Lung (tissue), 12 donors: ENCODE results near the gene NCAPG2. TPM values are rescaled to one million over a fixed set of nuclear protein-coding genes. Genes with fewer than 3 reads are reported as not detected.

Source experiments
- ATAC-seq: fragments of 200-7000 bp; cut with Tn5 transposase; one replicate; pipeline ENCODE4 v1.9.1; 2020; ENCODE audit warnings: moderate number of reproducible peaks; ENCODE audit not compliant: insufficient read depth, low FRiP score
- DNase-seq, 3 donors: peaks; one replicate each; pipeline ENCODE4 v3.0.0-alpha.2; 2013 to 2017
- H3K27ac ChIP-seq, 2 donors: one replicate each; pipeline ENCODE4 v1.5.1; 2013; ENCODE audit warnings: mild to moderate bottlenecking in 2 of 2, moderate library complexity in 2 of 2, control low read depth in 1 of 2, inconsistent platforms in 1 of 2, low read depth in 1 of 2, low read length in 1 of 2
- H3K27me3 ChIP-seq, 3 donors: one replicate each; pipeline ENCODE4 v1.5.1; 2013; ENCODE audit warnings: low read length in 2 of 3; ENCODE audit not compliant: control insufficient read depth in 3 of 3, insufficient read depth in 3 of 3
- H3K36me3 ChIP-seq, 4 donors: one replicate each; pipeline ENCODE4 v1.5.1; 2013; ENCODE audit warnings: low read length in 4 of 4, mild to moderate bottlenecking in 1 of 4, moderate library complexity in 1 of 4; ENCODE audit not compliant: control insufficient read depth in 4 of 4, insufficient read depth in 4 of 4
- H3K4me1 ChIP-seq, 5 donors: one replicate each; pipeline ENCODE4 v1.5.1; 2013; ENCODE audit warnings: low read length in 5 of 5, mild to moderate bottlenecking in 2 of 5, moderate library complexity in 1 of 5; ENCODE audit not compliant: control insufficient read depth in 5 of 5, insufficient read depth in 5 of 5
- H3K4me3 ChIP-seq: one replicate; pipeline ENCODE4 v1.5.1; 2013; ENCODE audit warnings: mild to moderate bottlenecking, control low read depth, moderate library complexity
- H3K9ac ChIP-seq, 2 donors: one replicate each; pipeline ENCODE4 v1.5.1; 2013; ENCODE audit warnings: low read length in 2 of 2, control low read depth in 1 of 2; ENCODE audit not compliant: insufficient read depth in 1 of 2
- H3K9me3 ChIP-seq, 4 donors: one replicate each; pipeline ENCODE4 v1.5.1; 2013; ENCODE audit warnings: low read length in 3 of 4, mild to moderate bottlenecking in 1 of 4, moderate library complexity in 1 of 4; ENCODE audit not compliant: control insufficient read depth in 4 of 4, insufficient read depth in 3 of 4
- CTCF ChIP-seq: IDR thresholded peaks from 2 replicates; pipeline ENCODE4 v1.5.1; 2012; ENCODE audit warnings: mild to moderate bottlenecking; ENCODE audit errors: control extremely low read depth, extremely low read depth
- WGBS, 2 donors: extraction: QIAGEN DNeasy Blood & Tissue Kit; methylation state at CpG; one replicate each; pipeline ENCODE4 v1.1.7; 2013; 5-methylcytosine and 5-hydroxymethylcytosine counted together
- polyA plus RNA-seq, 2 donors: library from polyadenylated mRNA; stranded (reverse); fragments of 200-250 nt; gene quantifications; one replicate each; pipeline ENCODE4 v1.2.1, GENCODE V29; 2013
- total RNA-seq, 2 donors: library from RNA; depleted of rRNA in 1 of 2; stranded (reverse); fragments of >200 nt in 1 of 2; gene quantifications; one replicate each; pipeline ENCODE4 v1.2.1, GENCODE V29; 2014 to 2021
- donor health status: control.
- donor health status: control.
- donor health status: Bipolar disorder and iron deficiency.
- donor health status: healthy.
- donor health status: DM: yes; HTN: yes; CAD: no.

The NCAPG2 gene
- total and polyA plus RNA-seq, 4 donors: 2.1 to 13.5 (median 6.9) TPM

GRCh38 chr7:158710651-158711102, 6.1 kb upstream of the NCAPG2 start:
- Histone ChIP-seq H3K4me1 (peaks cover 0 to 3% (median 0%) of the 10 kb centered on the region in 5 donors), H3K36me3 (no peaks in the 10 kb centered on the region), H3K27me3 (no peaks in the 10 kb centered on the region), H3K27ac (no peak overlapping the region), H3K4me3 (no peak overlapping the region), H3K9ac (no peak overlapping the region), H3K9me3 (peaks cover 0 to 4% (median 0%) of the 10 kb centered on the region in 4 donors)
- TF ChIP-seq CTCF: no peak
- DNase-seq: no peak
- peak; percentile 32 for ATAC-seq
- 48 to 64% methylated on average over 7 of the region's 7 CpGs for WGBS, 2 donors

GRCh38 chr7:158707610-158708009, 3.0 kb upstream of the NCAPG2 start:
- ATAC-seq (no peak), DNase-seq (no peak)
- Histone ChIP-seq H3K9ac (no peak overlapping the region), H3K27me3 (no peaks in the 10 kb centered on the region), H3K36me3 (no peaks in the 10 kb centered on the region), H3K27ac (no peak overlapping the region), H3K4me1 (peaks cover 0 to 26% (median 6%) of the 10 kb centered on the region in 5 donors), H3K4me3 (no peak overlapping the region), H3K9me3 (peaks cover 0 to 4% (median 0%) of the 10 kb centered on the region in 4 donors)
- 62 to 65% methylated on average over 4 of the region's 4 CpGs for WGBS, 2 donors
- TF ChIP-seq CTCF: no peak

- H3K4me1 ChIP-seq: peaks cover 0 to 26% (median 6%) of the 10 kb centered on the region in 5 donors
- H3K9ac ChIP-seq: no peak overlapping the region
- no peaks in the 10 kb centered on the region for H3K27me3 ChIP-seq
- WGBS, 2 donors: 98% methylated on average over 29 of the region's 29 CpGs
- H3K36me3 ChIP-seq: no peaks in the 10 kb centered on the region
- peaks cover 0 to 4% (median 0%) of the 10 kb centered on the region in 4 donors for H3K9me3 ChIP-seq
- H3K27ac ChIP-seq: no peak overlapping the region
- DNase-seq (no peak), ATAC-seq (no peak)
- TF ChIP-seq CTCF: no peak
- no peak overlapping the region for H3K4me3 ChIP-seq
Observed at GRCh38 chr7:158706710-158707590, 2.3 kb upstream of the NCAPG2 start.
